CD4-positive, alpha-beta T cell treated with Interleukin-17A for 1 hour (primary cell): ENCODE results near the gene SNX9.
"Not testable (repeated sequence)": the region's sequence is repeated elsewhere in the genome, so short reads cannot be mapped to it uniquely, and the experiment has no call there.

Experiments
- DNase-seq: peaks from one replicate; pipeline ENCODE4 v3.0.0-alpha.2; 2020

The SNX9 gene

DNA sequence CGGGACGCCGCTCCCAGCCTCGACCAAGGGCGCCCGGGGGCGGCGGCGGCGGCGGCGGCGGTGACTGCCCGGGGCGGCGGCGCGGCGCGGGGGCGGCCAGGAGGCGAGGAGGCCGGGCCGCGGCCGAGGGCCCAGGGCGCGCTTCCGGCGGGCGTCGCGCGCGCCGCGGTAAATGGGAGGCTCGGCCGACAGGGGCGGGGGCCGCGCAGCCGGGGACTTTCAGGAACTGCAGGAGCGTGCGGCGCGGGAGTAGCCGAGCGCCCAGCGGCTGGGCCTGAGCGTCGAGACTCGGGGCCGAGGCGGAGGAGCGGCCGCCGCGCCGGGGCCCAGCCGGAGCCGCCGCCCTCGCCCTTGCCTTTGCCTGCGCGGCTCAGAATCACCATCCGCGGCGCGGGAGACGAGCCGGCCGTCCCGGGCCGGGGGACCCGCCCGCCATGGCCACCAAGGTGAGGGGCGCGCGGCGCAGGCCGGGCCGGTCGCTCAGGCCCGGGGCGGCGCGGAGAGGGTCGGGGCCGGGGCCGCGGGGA lies at the start of gene SNX9:
Gene SNX9 (plus strand): TSS at position 246 of the 527 bp plus-strand sequence. CDS start 189 bp downstream, at position 435.
- DNase-seq: peak; percentile 66

DNA sequence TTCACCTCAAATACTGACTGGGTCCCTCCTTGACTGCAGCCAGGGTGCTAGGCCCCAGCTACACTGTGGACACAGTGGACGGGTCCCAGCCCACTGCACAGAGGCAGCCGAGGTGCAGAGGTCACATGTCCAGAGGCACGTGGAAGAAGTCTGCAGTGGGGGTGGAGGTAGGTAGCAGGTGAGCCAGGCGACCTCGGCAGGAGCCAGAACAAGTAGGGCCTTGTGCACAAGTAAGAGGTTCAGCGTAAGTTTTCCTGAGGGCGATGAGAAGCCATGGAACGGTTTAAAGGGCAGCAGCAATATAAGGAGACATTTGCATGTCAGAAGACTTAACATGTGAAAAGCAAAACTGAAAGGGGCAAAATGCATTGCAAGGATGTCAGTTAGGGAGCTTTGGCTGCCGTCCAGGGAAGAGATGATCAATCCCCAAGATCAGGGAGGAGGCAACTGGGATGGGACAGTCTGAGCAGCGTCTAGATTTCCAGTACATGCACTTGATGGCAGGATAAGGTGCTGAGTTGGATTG lies 49.7 kb upstream of the SNX9 start:
- DNase-seq: no peak

DNA sequence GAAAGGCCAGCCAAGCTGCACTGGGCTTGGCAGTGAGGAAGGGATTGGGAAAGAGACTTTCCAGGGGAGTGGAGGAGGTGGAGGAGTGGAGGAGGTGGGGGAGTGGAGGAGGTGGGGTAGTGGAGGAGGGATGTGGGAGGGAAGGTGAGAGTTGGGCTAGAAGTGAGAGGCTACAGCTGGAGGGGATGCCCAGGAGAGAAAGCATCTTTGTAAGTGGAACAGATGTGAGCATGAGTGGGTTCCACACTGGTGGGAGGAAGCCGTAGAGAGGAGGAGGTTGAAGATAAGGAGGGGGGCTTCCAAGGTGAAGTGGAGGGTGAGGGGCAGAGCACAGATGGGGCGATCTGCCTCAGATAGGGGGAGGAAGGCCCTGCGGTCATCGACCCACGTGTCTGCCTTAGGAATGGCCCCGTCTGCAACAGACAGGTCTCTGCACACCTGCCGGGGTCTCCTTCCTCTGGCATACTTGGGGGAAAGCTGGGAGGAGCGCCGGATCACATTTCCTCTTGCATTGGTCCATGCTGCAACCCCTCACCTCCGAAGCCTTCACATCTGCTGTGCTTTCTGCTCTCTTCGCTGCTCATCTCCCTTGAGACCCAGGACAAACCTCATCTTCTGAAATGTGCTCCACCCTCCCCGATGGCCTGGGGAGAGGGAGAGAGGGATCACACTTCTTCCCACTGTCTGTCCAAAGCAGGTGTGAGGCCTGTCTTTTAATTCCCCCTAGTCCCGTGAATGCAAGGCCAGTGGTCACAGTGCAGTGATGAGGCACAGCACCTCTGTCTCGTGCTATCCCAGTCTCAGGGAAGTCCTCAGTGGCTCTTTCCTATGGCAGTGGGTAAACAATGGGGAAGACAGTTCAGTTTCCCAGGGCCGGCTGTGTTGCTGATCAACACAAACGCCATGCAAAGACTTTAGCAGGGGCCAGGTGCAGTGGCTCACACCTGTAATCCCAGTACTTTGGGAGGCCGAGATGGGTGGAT lies 48.6 kb upstream of the SNX9 start:
- no peak for DNase-seq

DNA sequence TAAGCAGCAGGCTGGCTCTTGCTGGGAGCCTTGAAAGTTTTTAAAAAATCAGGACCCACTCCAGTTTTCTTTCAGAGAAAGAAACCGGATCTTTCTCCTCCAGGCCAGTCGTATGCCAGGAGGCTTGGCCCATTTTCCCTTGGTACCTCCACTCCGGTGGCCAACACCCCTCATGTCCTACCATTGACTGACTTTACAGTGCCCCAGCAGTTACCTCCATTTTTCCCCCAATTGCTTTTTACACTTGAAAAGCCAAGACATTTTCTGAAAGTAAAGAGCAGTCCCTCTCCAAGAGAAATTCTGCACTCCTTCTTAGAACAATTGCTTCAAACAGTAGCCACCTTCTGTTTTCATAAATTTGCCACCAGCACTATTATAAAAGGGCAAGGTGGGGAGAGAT lies 47.7 kb upstream of the SNX9 start:
- DNase-seq: no peak

DNA sequence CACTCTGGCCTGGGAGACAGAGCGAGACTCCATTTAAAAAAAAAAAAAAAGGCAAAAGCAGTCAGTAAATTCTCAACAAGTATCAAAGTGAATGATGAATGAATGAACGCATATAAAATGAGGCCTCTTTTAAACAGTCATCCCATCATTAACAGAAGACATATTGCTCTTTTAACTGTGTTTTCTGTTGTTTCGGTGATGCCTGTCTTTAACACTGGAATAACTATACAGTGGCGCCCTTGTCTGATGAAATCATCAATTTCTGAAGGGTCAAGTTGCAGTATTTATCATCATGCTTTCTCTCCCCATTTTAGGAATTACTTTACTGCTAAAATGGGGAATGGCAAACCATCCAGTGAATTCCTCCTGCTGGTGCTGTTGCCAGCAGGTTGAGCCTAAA lies 45.7 kb upstream of the SNX9 start:
- no peak for DNase-seq

DNA sequence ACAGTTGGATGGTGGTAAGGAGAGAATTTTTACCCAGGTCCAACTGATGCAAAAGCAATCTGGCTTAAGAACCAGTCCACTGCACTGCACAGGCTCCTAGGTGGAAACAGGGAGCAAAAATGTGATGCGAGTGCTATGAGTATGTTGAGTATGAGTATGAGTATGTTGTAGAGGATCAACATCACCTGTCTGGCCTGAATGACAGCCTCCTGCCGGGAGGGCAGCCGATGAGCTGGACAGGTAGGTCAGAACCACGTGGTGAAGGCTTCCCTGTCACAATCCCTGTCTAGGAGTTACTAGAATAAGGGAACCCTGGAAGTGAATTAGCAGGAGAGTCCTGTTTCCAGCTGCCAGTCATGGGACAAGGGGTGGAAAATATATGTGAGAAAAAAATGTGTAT lies 44.3 kb upstream of the SNX9 start:
- no peak for DNase-seq

DNA sequence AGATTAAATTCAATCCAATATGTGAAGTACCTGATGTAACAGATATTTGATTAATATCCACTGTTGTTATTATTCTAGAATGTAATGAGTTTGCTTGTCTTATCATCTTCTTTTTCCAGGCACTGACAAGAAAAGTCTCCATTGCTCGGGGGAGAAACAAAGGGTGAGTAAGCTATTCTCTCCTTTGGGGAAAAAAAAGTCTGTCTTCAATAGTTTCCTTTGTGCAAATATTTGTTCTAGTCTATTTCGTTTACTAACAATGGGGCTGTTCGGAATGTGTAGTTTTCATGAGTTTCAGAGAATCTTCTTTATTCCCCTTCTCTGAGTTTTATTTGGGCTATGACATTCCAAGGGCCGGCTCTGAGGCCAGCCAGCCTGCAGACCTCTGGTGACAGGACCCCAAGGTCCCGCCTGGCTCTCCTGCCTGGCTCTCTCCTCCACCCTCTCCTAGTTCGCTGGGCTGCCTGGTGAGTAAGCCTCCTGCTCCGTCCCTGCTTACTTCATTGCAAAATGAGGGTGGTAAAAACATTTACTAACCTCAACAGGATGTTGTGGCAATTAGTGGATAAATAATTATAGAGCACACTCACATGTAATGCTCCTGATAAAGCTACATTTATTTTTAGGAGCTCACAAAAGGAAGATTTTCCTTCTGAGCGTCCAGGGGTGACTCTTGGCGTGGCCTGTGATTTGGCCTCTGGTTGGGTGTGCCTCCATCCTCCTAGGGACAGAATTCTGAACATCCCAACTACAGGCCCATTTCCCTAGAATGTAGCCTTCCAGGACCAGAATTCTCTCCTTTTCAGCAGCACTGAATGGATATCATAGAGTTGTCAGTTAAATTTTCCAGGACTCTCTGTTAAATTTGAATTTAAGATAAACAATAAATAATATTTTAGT lies 43.1 kb upstream of the SNX9 start:
- DNase-seq: no peak

DNA sequence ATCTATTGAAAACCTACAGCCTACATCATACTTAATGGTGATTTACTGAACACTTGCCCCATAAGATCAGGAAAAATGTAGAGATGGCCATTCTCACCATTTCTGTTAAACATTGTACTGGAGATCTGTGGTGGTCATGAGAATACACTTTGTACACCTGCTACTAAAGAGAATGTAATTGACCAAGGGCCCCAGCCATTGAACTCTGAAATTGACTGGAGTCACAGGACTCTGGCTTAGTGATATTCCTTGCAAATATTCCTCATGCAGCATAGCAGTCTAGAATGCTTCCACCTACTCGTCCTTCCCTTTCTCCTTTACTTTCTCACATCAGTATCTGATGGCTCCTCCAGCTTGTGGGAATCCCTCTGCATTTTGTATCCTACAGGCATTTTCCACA lies 37.4 kb upstream of the SNX9 start:
- DNase-seq: no peak

DNA sequence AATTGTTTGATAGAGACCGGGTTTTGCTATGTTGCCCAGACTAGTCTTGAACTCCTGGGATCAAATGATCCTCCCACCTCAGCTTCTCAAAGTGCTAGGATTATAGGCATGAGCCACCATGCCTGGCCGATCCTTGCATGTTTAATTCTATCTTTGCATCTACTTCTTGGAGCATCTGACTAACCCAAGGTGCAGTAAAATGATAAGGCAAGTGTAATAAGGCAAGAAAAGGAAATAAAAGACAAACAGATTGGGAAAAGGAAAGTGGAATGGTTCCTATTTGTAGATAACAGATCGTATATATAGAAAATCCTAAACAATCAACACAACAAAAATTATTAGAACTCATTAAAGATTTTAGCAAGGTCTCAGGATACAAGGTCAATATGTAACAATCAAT lies 36.8 kb upstream of the SNX9 start:
- no peak for DNase-seq

DNA sequence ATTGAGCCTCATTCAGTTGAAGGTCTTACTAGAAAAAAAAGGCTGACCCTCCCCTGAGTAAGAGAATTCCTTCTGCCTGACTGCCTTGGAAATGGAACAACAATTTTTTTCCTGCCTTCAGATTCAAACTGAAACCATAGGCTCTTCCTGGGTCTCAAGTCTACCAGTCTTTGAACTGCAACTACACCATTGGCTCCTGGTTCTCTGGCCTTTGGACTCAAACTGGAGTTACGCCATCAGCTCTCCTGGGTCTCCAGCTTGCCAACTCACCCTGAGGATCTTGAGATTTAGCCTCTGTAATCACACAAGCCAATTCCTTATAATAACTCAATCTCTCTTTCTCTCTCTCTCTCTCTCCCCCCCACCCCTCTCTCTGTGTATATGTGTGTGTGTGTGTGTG lies 36.0 kb upstream of the SNX9 start:
- DNase-seq: no peak

DNA sequence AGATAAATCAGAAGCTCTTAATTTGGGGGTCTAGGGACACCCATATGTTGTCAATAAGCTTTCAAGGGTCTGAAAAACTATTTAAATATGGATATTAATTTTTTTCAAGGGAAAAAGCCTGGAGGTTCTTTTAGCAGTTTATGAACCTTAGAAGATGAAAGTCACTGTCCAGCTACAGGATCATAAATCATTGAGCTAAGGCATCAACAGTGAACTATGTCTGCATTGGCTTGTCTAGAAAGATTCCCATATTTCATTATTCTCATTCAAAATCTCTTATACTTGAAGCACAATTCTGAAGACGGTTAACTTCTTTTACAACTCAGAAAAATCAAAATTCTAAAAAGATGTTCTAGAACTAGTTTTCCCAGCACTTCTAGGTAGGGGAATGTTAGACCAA lies 34.9 kb upstream of the SNX9 start:
- no peak for DNase-seq

DNA sequence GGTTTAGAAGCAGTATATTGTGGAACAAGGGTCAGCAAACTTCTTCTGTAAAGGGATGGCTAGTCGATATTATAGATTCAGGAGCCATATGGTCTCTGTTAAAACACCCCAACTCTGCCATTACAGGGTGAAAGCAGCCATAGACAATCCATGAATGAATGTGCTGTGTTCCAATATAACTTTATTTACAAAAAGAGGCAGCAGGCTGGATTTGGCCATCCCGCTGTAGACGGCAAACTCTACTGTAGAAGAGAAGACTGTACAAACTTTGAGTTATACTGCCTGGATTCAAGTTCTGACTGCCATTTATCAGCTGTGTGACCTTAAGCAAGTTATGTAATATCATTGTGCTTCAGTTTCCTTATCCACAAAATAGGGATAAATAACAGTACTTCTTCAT lies 33.7 kb upstream of the SNX9 start:
- DNase-seq: no peak

DNA sequence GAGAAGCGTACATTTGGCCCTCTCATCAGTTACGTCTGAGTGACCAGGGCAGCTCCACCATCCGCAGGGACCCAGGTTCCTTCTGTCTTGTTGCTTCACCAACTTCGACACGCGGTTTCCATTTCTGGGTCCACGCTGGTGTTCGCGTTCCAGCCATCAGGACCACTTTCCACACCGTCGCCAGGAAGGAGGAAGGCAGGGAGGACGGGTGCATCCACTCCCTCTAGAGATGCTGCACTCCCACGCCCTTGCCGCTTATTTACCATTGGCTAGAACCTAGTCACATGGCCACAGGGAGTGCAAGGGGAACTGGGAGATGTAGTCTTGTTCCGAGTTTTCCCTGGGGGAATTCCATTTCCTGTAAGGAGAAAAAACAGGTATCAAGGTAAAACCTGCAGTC lies 33.2 kb upstream of the SNX9 start:
- DNase-seq: no peak

DNA sequence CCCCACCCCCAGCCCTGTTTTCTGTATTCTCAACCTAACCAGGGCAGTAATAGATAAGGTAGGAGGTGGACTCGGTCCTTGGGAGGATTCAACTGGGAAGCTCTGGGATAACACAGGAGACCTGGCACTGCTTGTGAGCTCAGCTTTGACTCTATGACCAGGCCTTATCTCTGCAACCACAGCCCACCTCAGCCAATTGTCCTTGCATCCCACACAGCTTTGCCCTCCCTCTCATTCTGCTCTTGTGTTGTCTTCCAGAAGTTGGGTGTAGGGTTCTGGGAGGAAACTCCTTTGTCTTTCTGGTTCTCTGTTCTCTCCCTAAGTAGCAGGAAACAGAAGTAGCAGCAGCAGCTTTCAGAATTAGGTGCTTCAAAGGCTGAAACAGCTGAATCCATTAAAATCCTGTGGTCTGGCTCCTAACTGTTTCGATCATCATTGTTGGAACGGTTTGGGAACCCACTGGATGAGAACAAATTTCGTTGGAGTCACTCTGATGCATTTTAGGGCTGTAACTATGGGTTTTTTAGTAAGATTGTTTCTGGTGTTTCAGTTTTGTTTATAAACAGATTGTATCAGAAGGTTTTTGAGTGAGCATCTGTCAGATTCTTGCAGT lies 32.4 kb upstream of the SNX9 start:
- no peak for DNase-seq

DNA sequence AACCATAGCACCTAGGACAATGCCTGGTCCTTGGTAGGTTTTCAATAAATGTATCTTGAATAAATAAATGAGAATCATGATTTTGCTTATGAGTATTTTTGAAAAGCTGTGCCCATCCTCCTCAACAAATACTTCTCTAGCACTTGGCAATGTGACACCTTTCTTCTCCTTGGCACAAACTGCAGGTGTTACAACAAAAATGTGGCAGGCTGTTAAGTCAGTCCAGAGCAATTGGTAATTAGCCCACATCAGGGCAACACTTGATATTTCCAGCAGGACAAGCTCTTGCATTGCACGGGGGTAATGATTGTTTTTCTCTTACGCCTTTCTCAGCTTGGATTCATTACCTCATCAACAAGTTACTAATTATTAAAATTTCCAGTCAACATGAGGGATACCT lies 31.6 kb upstream of the SNX9 start:
- no peak for DNase-seq

DNA sequence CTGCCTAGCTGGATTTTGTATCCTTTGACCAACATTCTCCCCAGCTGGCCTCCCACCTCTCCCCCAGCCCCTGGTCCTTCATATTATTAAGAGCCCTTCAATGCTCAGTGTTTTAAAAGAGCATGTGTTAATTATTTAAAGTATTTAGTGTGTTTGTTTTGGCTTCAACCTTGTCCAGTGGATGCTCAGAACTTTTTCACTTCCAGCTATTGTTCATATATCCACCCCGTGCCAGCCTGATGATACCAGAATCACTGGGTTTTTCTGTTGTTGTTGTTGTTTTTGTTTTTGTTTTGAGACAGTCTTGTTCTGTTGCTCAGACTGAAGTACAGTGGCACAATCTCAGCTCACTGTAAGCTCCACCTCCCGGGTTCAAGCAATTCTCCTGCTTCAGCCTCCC lies 30.4 kb upstream of the SNX9 start:
- no peak for DNase-seq

DNA sequence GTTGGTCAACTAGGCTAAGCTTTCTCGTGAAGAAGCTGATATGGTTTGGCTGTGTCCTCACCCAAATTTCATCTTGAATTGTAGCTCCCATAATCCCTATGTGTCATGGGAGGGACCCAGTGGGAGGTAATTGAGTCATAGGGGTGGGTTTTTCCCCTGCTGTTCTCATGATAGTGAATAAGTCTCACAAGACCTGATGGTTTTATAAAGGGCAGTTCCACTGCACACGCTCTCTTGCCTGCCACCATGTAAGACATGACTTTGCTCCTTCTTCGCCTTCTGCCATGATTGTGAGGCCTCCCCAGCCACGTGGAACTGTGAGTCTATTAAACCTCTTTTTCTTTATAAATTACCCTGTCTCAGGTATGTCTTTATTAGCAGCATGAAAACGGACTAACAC lies 29.0 kb upstream of the SNX9 start:
- DNase-seq: not testable (repeated sequence)

DNA sequence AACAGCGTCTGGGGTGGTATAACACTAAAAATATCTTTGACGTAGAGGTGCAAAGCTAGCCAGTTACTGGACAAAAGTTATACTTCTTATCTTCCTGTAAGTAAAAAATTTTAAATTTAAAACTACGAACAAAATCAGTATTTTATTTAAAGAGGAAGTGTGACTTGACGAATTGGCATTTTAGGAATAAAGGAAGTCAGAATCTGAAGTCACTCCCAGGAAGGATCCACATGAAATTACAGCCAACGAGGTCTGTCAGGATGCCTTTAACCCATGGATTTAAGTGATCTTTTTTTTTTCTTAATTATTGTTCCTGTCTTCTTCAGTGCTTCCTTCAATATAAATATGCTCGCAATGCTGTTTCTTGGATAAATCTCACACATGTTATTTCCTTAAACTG lies 27.2 kb upstream of the SNX9 start:
- no peak for DNase-seq

DNA sequence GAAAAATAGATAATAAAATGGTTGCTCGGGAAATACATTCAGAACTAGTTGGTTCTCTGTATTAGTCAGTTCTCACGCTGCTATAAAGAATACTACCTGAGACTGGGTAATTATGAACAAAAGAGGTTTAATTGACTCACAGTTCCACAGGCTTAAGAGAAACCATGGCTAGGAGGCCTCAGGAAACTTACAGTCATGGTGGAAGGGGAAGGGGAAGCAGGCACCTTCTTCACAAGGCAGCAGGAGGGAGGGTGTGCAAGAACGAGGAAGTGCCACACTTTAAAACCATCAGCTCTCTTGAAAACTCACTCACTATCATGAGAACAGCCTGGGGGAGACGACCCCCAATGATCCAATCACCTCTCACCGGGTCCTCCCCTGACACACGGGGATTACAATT lies 24.2 kb upstream of the SNX9 start:
- no peak for DNase-seq

DNA sequence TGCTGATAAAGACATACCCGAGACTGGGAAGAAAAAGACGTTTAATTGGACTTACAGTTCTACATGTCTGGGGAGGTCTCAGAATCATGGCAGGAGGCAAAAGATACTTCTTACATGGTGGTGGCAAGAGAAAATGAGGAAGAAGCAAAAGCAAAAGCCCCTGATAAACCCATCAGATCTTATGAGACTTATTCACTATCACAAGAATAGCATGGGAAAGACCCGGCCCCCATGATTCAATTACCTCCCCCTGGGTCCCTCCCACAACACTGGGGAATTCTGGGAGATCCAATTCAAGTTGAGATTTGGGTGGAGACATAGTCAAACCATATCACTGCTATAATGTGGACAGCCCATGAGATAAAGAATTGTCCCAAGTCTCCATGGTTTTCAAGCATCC lies 23.5 kb upstream of the SNX9 start:
- DNase-seq: not testable (repeated sequence)

DNA sequence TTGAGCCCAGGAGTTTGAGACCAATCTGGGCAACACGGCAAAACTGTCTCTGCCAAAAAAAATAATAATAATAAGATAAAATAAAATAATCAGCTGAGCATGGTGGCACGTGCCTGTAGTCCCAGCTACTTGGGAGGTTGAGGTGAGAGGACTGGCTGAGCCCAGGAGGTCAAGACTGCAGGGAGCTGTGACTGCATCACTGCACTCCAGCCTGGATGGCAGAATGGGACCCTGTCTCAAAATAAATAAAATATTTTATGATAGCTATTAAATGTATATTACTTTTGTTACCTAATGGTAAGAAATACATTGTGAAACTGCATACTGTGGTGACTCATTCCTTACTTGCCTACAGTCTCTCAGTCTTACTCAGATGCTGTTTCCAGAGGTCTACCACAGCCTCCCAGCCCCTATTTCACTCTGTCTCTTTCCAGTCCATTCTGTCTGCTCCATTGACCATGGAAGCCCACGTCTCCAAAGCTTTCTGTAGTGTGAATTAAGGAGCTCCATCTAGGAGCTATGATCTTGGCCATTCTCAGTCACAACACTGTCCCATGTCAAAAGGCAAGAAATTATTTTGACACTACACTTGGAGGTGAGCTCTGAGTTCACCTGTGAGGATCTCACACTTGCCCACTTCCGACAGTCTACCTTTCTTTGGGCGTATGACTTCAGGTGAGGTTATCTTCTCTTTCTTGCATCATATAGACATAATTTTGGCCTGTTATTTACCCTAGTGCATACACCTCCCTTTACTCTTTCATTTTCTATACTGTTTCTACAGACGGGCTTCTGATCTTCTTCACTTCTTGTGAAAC lies 22.4 kb upstream of the SNX9 start:
- DNase-seq: no peak
